A549 (cell line): ENCODE measurements around the gene GSTO2. TPM values are rescaled to one million over a fixed set of nuclear protein-coding genes. Genes with fewer than 3 reads are reported as not detected.
A peak's percentile ranks its signal among the peaks of the same experiment; 100 is the strongest.

Experiments
- BHLHE40 ChIP-seq: IDR thresholded peaks from 2 replicates; pipeline ENCODE4 v1.6.1; 2012; ENCODE audit warnings: low read depth, low read length, inconsistent platforms
- CBX2 ChIP-seq: fragments of 200-600 bp; sonication (generic); IDR thresholded peaks from 2 replicates; pipeline ENCODE4 v1.6.1; 2016; ENCODE audit warnings: low read depth, mild to moderate bottlenecking, borderline replicate concordance
- CBX8 ChIP-seq: fragments of 200-600 bp; sonication (generic); IDR thresholded peaks from 2 replicates; pipeline ENCODE4 v1.6.1; 2016
- CHD4 ChIP-seq: fragments of 200-600 bp; sonication (generic); IDR thresholded peaks from 2 replicates; pipeline ENCODE4 v1.6.1; 2016; ENCODE audit warnings: antibody characterized with exemption, mild to moderate bottlenecking, borderline replicate concordance
- FOSB ChIP-seq: fragments of 250-450 bp; sonication (Bioruptor Pico); IDR thresholded peaks from 2 replicates; pipeline ENCODE4 v1.5.0; 2020; ENCODE audit warnings: mild to moderate bottlenecking, moderate library complexity
- FOSL2 ChIP-seq, 2 experiments: fragments of 450-650 bp in 1 of 2; fragments of >200 bp in 1 of 2; sonication (Bioruptor Twin) in 1 of 2; formaldehyde crosslinking; IDR thresholded peaks; 2 replicates each; pipeline versions ENCODE4 v1.5.0 to v1.6.1; 2016 to 2020; ENCODE audit warnings: mild to moderate bottlenecking in 1 of 2, moderate library complexity in 1 of 2
- FOXS1 ChIP-seq: fragments of 250-450 bp; sonication (Bioruptor Pico); IDR thresholded peaks from 2 replicates; pipeline ENCODE4 v1.5.0; 2020; ENCODE audit warnings: mild to moderate bottlenecking, moderate library complexity
- HOXA7 ChIP-seq: fragments of 250-450 bp; sonication (Bioruptor Pico); IDR thresholded peaks from 2 replicates; pipeline ENCODE4 v1.5.0; 2020; ENCODE audit warnings: mild to moderate bottlenecking, moderate library complexity
- KDM5A ChIP-seq: fragments of 200-600 bp; sonication (generic); IDR thresholded peaks from 2 replicates; pipeline ENCODE4 v1.6.1; 2016; ENCODE audit warnings: antibody characterized with exemption, mild to moderate bottlenecking
- MAFK ChIP-seq: fragments of 450-650 bp; IDR thresholded peaks from 2 replicates; pipeline ENCODE4 v1.6.1; 2014; ENCODE audit not compliant: partially characterized antibody
- MAZ ChIP-seq: fragments of 150-350 bp; IDR thresholded peaks from 2 replicates; pipeline ENCODE4 v1.6.1; 2014; ENCODE audit warnings: antibody characterized with exemption, low read depth, low read length, borderline replicate concordance
- MYC ChIP-seq: IDR thresholded peaks from 2 replicates; pipeline ENCODE4 v1.6.1; 2012; ENCODE audit warnings: mild to moderate bottlenecking, inconsistent platforms, low read length, improper control_type of control experiment, borderline replicate concordance
- NPAS2 ChIP-seq: fragments of 250-450 bp; sonication (Bioruptor Pico); IDR thresholded peaks from 2 replicates; pipeline ENCODE4 v1.8.0; 2022; ENCODE audit warnings: mild to moderate bottlenecking, moderate library complexity, borderline replicate concordance
- PHF8 ChIP-seq: fragments of 200-600 bp; sonication (generic); IDR thresholded peaks from 2 replicates; pipeline ENCODE4 v1.6.1; 2016; ENCODE audit warnings: low read depth, mild to moderate bottlenecking, antibody characterized with exemption, moderate library complexity, borderline replicate concordance
- POLR2A ChIP-seq: IDR thresholded peaks from 2 replicates; pipeline ENCODE4 v1.6.1; 2012; ENCODE audit warnings: mild to moderate bottlenecking, low read length
- RAD21 ChIP-seq, 2 experiments: fragments of >200 bp in 1 of 2; sonication (Bioruptor Twin) in 1 of 2; formaldehyde crosslinking in 1 of 2; IDR thresholded peaks in 1 of 2; conservative IDR thresholded peaks in 1 of 2; 2 replicates in 1 of 2; 3 replicates in 1 of 2; pipeline ENCODE4 v1.6.1; 2012 to 2018; ENCODE audit warnings: inconsistent platforms in 1 of 2
- RARB ChIP-seq: fragments of 250-450 bp; sonication (Bioruptor Pico); IDR thresholded peaks from 2 replicates; pipeline ENCODE4 v1.8.0; 2021; ENCODE audit warnings: mild to moderate bottlenecking, moderate library complexity
- RCOR1 ChIP-seq: fragments of 150-350 bp; IDR thresholded peaks from 2 replicates; pipeline ENCODE4 v1.6.1; 2014; ENCODE audit warnings: antibody characterized with exemption, low read length, low read depth
- RFX5 ChIP-seq: fragments of 450-650 bp; IDR thresholded peaks from 2 replicates; pipeline ENCODE4 v1.7.1; 2014; ENCODE audit warnings: antibody characterized with exemption, mild to moderate bottlenecking, moderate library complexity
- RNF2 ChIP-seq: fragments of 200-600 bp; sonication (generic); IDR thresholded peaks from 2 replicates; pipeline ENCODE4 v1.6.1; 2016; ENCODE audit warnings: low read depth, mild to moderate bottlenecking, antibody characterized with exemption, moderate library complexity, borderline replicate concordance
- SMC3 ChIP-seq: fragments of >200 bp; sonication (Bioruptor Twin); formaldehyde crosslinking; IDR thresholded peaks from 3 replicates; pipeline ENCODE4 v1.6.1; 2018; ENCODE audit warnings: inconsistent platforms
- SREBF2 ChIP-seq: fragments of 450-650 bp; IDR thresholded peaks from 2 replicates; pipeline ENCODE4 v1.6.1; 2014; ENCODE audit warnings: mild to moderate bottlenecking, moderate library complexity
- TP53 ChIP-seq: fragments of 250-450 bp; sonication (Bioruptor Pico); IDR thresholded peaks from 2 replicates; pipeline ENCODE4 v1.5.0; 2021; ENCODE audit warnings: mild to moderate bottlenecking, moderate library complexity
- ZFP36 ChIP-seq: fragments of 450-650 bp; IDR thresholded peaks from 2 replicates; pipeline ENCODE4 v1.6.1; 2014; ENCODE audit warnings: borderline replicate concordance; ENCODE audit not compliant: partially characterized antibody
- ZNF302 ChIP-seq: fragments of 250-450 bp; sonication (Bioruptor Pico); IDR thresholded peaks from 2 replicates; pipeline ENCODE4 v1.9.0; 2021; ENCODE audit warnings: inconsistent platforms, mild to moderate bottlenecking, moderate library complexity
- ZSCAN20 ChIP-seq: fragments of 250-450 bp; sonication (Bioruptor Pico); IDR thresholded peaks from 2 replicates; pipeline ENCODE4 v1.8.0; 2022; ENCODE audit warnings: mild to moderate bottlenecking, moderate library complexity
- polyA plus RNA-seq, 4 experiments: library from polyadenylated mRNA; depleted of rRNA in 3 of 4; stranded (reverse); fragments of >200 nt; fragmentation: RNase III in 1 of 4; extraction: RNeasy Plus Mini Kit Qiagen cat#74134 plus additional on column Dnase treatment in 1 of 4; gene quantifications; 2 replicates in 3 of 4; 3 replicates in 1 of 4; pipeline ENCODE4 v1.2.3, GENCODE V29; 2011 to 2017
- TF ChIP-seq, protein P1 (sequence below): fragments of 200-600 bp; sonication (generic); IDR thresholded peaks from 2 replicates; pipeline ENCODE4 v1.6.1; 2016; ENCODE audit warnings: antibody characterized with exemption, mild to moderate bottlenecking, moderate library complexity
- TF ChIP-seq, protein P2 (sequence below): fragments of 250-450 bp; sonication (Bioruptor Pico); IDR thresholded peaks from 2 replicates; pipeline ENCODE4 v1.5.0; 2021; ENCODE audit warnings: mild to moderate bottlenecking, moderate library complexity, borderline replicate concordance
- TF ChIP-seq, protein P3 (sequence below): fragments of 450-650 bp; IDR thresholded peaks from 2 replicates; pipeline ENCODE4 v1.6.1; 2014; ENCODE audit warnings: antibody characterized with exemption
- TF ChIP-seq, protein P4 (sequence below): IDR thresholded peaks from 2 replicates; pipeline ENCODE4 v1.6.1; 2012
- TF ChIP-seq, protein P5 (sequence below): fragments of 250-450 bp; sonication (Bioruptor Pico); IDR thresholded peaks from 2 replicates; pipeline ENCODE4 v1.5.0; 2020; ENCODE audit warnings: low read depth, mild to moderate bottlenecking, moderate library complexity
- TF ChIP-seq, protein P6 (sequence below): IDR thresholded peaks from 2 replicates; pipeline ENCODE4 v1.6.1; 2012; ENCODE audit warnings: low read depth, borderline replicate concordance
- TF ChIP-seq, protein P7 (sequence below): IDR thresholded peaks from 2 replicates; pipeline ENCODE4 v1.6.1; 2012

GSTO2 gene
- polyA plus RNA-seq, 2 of the 4 experiments (the other 2 are of a cell fraction): 1.3 to 5.7 TPM

DNA sequence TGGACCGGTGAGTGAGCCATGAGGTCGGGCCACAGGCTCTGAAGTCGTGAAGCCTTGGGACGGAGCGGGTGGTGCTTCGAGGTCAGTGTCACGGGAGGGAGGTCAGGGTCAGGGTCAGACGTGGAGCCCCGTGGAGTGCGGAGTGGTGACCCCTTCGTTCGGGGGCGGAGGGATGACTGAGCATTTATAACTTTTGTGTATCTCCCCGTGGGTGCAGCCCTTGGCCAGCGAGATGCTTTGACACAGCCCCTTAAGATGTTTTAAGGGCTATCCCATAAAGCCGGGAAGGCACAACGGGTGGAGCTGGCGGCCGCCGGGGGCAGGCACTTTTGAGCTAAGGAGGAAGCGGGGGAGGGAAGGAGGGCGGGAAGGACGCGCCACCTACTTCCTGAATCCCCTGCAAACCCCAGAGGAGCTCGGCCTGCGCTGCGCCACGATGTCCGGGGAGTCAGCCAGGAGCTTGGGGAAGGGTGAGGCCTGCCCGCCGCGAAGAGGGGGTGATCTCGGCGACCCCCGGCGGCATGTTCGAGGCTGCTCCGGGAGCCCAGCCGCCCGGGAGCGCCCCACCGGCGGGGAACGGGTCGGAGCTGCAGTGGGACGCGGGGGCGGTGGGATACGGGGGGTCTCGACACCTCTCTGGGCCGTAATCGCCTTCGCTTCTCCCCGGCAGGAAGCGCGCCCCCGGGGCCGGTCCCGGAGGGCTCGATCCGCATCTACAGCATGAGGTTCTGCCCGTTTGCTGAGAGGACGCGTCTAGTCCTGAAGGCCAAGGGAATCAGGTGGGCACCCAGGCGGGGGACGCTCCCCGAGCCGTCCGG lies 14.3 kb upstream of the GSTO2 start, which contains the start of gene GSTO1 (continued):
- TF ChIP-seq, protein P1, sequence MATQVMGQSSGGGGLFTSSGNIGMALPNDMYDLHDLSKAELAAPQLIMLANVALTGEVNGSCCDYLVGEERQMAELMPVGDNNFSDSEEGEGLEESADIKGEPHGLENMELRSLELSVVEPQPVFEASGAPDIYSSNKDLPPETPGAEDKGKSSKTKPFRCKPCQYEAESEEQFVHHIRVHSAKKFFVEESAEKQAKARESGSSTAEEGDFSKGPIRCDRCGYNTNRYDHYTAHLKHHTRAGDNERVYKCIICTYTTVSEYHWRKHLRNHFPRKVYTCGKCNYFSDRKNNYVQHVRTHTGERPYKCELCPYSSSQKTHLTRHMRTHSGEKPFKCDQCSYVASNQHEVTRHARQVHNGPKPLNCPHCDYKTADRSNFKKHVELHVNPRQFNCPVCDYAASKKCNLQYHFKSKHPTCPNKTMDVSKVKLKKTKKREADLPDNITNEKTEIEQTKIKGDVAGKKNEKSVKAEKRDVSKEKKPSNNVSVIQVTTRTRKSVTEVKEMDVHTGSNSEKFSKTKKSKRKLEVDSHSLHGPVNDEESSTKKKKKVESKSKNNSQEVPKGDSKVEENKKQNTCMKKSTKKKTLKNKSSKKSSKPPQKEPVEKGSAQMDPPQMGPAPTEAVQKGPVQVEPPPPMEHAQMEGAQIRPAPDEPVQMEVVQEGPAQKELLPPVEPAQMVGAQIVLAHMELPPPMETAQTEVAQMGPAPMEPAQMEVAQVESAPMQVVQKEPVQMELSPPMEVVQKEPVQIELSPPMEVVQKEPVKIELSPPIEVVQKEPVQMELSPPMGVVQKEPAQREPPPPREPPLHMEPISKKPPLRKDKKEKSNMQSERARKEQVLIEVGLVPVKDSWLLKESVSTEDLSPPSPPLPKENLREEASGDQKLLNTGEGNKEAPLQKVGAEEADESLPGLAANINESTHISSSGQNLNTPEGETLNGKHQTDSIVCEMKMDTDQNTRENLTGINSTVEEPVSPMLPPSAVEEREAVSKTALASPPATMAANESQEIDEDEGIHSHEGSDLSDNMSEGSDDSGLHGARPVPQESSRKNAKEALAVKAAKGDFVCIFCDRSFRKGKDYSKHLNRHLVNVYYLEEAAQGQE: no peak
- no peak for TF ChIP-seq CBX8
- TF ChIP-seq ZSCAN20 (CRISPR knock-in tag): no peak
- peak; percentile 90 for TF ChIP-seq POLR2A
- TF ChIP-seq ZFP36: no peak
- no peak for TF ChIP-seq BHLHE40
- 0 out of 2 replicates have a peak, but pooled peaks have one; percentile 18 for TF ChIP-seq MAZ
- 0 out of 5 replicates have a peak, but pooled peaks of 1 of the 2 experiments have one; percentile 9 for TF ChIP-seq RAD21 (conservative IDR thresholded peaks at IDR 0.05 in 1 of 2, IDR thresholded peaks at IDR 0.05 in 1 of 2)
- 0 out of 2 replicates have a peak, but pooled peaks have one; percentile 11 for TF ChIP-seq MYC
- TF ChIP-seq FOSB: no peak
- TF ChIP-seq RCOR1: no peak
- no peak for TF ChIP-seq SMC3
- TF ChIP-seq KDM5A: no peak
- peak; percentile 58 for TF ChIP-seq PHF8
- no peak for TF ChIP-seq SREBF2
- TF ChIP-seq, protein P2, sequence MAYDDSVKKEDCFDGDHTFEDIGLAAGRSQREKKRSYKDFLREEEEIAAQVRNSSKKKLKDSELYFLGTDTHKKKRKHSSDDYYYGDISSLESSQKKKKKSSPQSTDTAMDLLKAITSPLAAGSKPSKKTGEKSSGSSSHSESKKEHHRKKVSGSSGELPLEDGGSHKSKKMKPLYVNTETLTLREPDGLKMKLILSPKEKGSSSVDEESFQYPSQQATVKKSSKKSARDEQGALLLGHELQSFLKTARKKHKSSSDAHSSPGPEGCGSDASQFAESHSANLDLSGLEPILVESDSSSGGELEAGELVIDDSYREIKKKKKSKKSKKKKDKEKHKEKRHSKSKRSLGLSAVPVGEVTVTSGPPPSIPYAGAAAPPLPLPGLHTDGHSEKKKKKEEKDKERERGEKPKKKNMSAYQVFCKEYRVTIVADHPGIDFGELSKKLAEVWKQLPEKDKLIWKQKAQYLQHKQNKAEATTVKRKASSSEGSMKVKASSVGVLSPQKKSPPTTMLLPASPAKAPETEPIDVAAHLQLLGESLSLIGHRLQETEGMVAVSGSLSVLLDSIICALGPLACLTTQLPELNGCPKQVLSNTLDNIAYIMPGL (CRISPR knock-in tag): no peak
- TF ChIP-seq, protein P3, sequence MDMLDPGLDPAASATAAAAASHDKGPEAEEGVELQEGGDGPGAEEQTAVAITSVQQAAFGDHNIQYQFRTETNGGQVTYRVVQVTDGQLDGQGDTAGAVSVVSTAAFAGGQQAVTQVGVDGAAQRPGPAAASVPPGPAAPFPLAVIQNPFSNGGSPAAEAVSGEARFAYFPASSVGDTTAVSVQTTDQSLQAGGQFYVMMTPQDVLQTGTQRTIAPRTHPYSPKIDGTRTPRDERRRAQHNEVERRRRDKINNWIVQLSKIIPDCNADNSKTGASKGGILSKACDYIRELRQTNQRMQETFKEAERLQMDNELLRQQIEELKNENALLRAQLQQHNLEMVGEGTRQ: no peak
- no peak for TF ChIP-seq HOXA7 (CRISPR knock-in tag)
- TF ChIP-seq RFX5: no peak
- TF ChIP-seq CHD4: no peak
- TF ChIP-seq RNF2: no peak
- TF ChIP-seq, protein P4, sequence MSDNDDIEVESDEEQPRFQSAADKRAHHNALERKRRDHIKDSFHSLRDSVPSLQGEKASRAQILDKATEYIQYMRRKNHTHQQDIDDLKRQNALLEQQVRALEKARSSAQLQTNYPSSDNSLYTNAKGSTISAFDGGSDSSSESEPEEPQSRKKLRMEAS: peak; percentile 80
- no peak for TF ChIP-seq TP53 (CRISPR knock-in tag)
- TF ChIP-seq FOXS1 (CRISPR knock-in tag): no peak
- no peak for TF ChIP-seq NPAS2 (CRISPR knock-in tag)
- TF ChIP-seq FOSL2 (IDR thresholded peaks at IDR 0.05): no peak
- TF ChIP-seq FOSL2 (CRISPR knock-in tag; IDR thresholded peaks at IDR 0.05): no peak; the same call in 1 of the 2 replicates
- TF ChIP-seq, protein P5, sequence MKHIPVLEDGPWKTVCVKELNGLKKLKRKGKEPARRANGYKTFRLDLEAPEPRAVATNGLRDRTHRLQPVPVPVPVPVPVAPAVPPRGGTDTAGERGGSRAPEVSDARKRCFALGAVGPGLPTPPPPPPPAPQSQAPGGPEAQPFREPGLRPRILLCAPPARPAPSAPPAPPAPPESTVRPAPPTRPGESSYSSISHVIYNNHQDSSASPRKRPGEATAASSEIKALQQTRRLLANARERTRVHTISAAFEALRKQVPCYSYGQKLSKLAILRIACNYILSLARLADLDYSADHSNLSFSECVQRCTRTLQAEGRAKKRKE (CRISPR knock-in tag): no peak
- no peak for TF ChIP-seq MAFK
- TF ChIP-seq CBX2: no peak
- no peak for TF ChIP-seq RARB (CRISPR knock-in tag)
- TF ChIP-seq ZNF302 (CRISPR knock-in tag): no peak
- TF ChIP-seq, protein P6, sequence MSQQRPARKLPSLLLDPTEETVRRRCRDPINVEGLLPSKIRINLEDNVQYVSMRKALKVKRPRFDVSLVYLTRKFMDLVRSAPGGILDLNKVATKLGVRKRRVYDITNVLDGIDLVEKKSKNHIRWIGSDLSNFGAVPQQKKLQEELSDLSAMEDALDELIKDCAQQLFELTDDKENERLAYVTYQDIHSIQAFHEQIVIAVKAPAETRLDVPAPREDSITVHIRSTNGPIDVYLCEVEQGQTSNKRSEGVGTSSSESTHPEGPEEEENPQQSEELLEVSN: peak; percentile 70
- TF ChIP-seq, protein P7, sequence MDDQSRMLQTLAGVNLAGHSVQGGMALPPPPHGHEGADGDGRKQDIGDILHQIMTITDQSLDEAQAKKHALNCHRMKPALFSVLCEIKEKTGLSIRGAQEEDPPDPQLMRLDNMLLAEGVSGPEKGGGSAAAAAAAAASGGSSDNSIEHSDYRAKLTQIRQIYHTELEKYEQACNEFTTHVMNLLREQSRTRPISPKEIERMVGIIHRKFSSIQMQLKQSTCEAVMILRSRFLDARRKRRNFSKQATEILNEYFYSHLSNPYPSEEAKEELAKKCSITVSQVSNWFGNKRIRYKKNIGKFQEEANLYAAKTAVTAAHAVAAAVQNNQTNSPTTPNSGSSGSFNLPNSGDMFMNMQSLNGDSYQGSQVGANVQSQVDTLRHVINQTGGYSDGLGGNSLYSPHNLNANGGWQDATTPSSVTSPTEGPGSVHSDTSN: no peak
